Dermis microvascular lymphatic vessel endothelial cell (primary cell): Measurements from ENCODE around the gene ITGAX. TPM values are rescaled to one million over a fixed set of nuclear protein-coding genes. Genes with fewer than 3 reads are reported as not detected.
"Not testable (repeated sequence)": the region's sequence is repeated elsewhere in the genome, so short reads cannot be mapped to it uniquely, and the experiment has no call there.

Experiments
- DNase-seq, 2 donors: peaks; one replicate each; pipeline versions ENCODE4 v3.0.0 to v3.0.0-alpha.2; 2010; ENCODE audit warnings: low read depth in 2 of 2
- total RNA-seq: library from RNA; depleted of rRNA; stranded (reverse); fragments of >200 nt; gene quantifications from 2 replicates; pipeline ENCODE4 v1.2.1, GENCODE V29; 2014

The ITGAX gene
- 0.63 and 0.64 TPM in 2 replicates for total RNA-seq

GRCh38 chr16:31354394-31355291 lies at the start of gene ITGAX:
Gene ITGAX, plus strand, starts transcription at chr16:31355176. Its CDS starts 79 bp downstream, at chr16:31355255.
- DNase-seq, result peak; percentile 3 to 52

- no peak for DNase-seq
Measured at GRCh38 chr16:31305219-31305618, 49.8 kb upstream of the ITGAX start.

GRCh38 chr16:31308381-31308780 lies 46.6 kb upstream of the ITGAX start:
- DNase-seq, result not testable (repeated sequence)

GRCh38 chr16:31322500-31322899 lies 32.5 kb upstream of the ITGAX start:
- no peak for DNase-seq

- no peak for DNase-seq
Measured at GRCh38 chr16:31323959-31324629, 30.9 kb upstream of the ITGAX start.

- no peak for DNase-seq
Measured at GRCh38 chr16:31325171-31325570, 29.8 kb upstream of the ITGAX start.

GRCh38 chr16:31327646-31328225 lies 27.2 kb upstream of the ITGAX start:
- DNase-seq, result no peak

- DNase-seq, result no peak
Measured at GRCh38 chr16:31328322-31329052, 26.5 kb upstream of the ITGAX start.

GRCh38 chr16:31329671-31330552 lies 25.1 kb upstream of the ITGAX start:
- no peak for DNase-seq

GRCh38 chr16:31330553-31330890 lies 24.5 kb upstream of the ITGAX start:
- no peak for DNase-seq

GRCh38 chr16:31331141-31331764 lies 23.7 kb upstream of the ITGAX start:
- no peak for DNase-seq

GRCh38 chr16:31331807-31332301 lies 23.1 kb upstream of the ITGAX start:
- no peak for DNase-seq

- no peak for DNase-seq
Measured at GRCh38 chr16:31332544-31332943, 22.4 kb upstream of the ITGAX start.

GRCh38 chr16:31333686-31334649 lies 21.0 kb upstream of the ITGAX start:
- DNase-seq, result peak; percentile 12 to 24

GRCh38 chr16:31334934-31335333 lies 20.0 kb upstream of the ITGAX start:
- no peak for DNase-seq

GRCh38 chr16:31335431-31335830 lies 19.5 kb upstream of the ITGAX start:
- DNase-seq, result no peak

- not testable (repeated sequence) for DNase-seq
Measured at GRCh38 chr16:31338166-31338685, 16.8 kb upstream of the ITGAX start.

GRCh38 chr16:31344712-31345111 lies 10.3 kb upstream of the ITGAX start:
- no peak for DNase-seq

GRCh38 chr16:31347445-31347844 lies 7.5 kb upstream of the ITGAX start:
- DNase-seq, result no peak
